Skeletal muscle tissue (tissue), 4 donors: Measurements from ENCODE around the gene SCN1B. TPM values are rescaled to one million over a fixed set of nuclear protein-coding genes. Genes with fewer than 3 reads are reported as not detected.

Source experiments
- H3K27ac ChIP-seq: one replicate; pipeline ENCODE4 v1.7.0; 2013; ENCODE audit warnings: mild to moderate bottlenecking, low read depth, low read length, inconsistent platforms
- H3K27me3 ChIP-seq, 3 donors: one replicate each; pipeline ENCODE4 v1.7.0; 2013; ENCODE audit warnings: low read length in 3 of 3; ENCODE audit not compliant: control insufficient read depth in 3 of 3, insufficient read depth in 3 of 3
- H3K36me3 ChIP-seq, 3 donors: one replicate each; pipeline ENCODE4 v1.7.0; 2013; ENCODE audit warnings: low read length in 3 of 3; ENCODE audit not compliant: control insufficient read depth in 3 of 3, insufficient read depth in 3 of 3
- H3K4me1 ChIP-seq, 3 donors: one replicate each; pipeline ENCODE4 v1.7.0; 2013; ENCODE audit warnings: low read length in 3 of 3, mild to moderate bottlenecking in 3 of 3; ENCODE audit not compliant: control insufficient read depth in 3 of 3, insufficient read depth in 3 of 3
- H3K4me3 ChIP-seq, 3 donors: one replicate each; pipeline ENCODE4 v1.7.0; 2013; ENCODE audit warnings: low read length in 3 of 3
- H3K9ac ChIP-seq, 3 donors: one replicate each; pipeline ENCODE4 v1.7.0; 2013; ENCODE audit warnings: low read length in 3 of 3, mild to moderate bottlenecking in 3 of 3, moderate library complexity in 2 of 3, low read depth in 1 of 3
- H3K9me3 ChIP-seq, 3 donors: one replicate each; pipeline ENCODE4 v1.7.0; 2013; ENCODE audit warnings: low read length in 3 of 3; ENCODE audit not compliant: control insufficient read depth in 3 of 3
- total RNA-seq: library from RNA; depleted of rRNA; stranded (reverse); fragments of >200 nt; gene quantifications from one replicate; pipeline ENCODE4 v1.2.3, GENCODE V29; 2014
- donor health status: Osteomylitis.

The SCN1B gene
- 1.6 TPM for total RNA-seq

- Histone ChIP-seq H3K36me3 (peaks cover 23 to 33% (median 33%) of the 10 kb centered on the region in 3 donors), H3K9me3 (no peaks in the 10 kb centered on the region), H3K4me3 (peak within 1 kb of the TSS; percentile 66 to 78 (median 68)), H3K4me1 (peaks cover 50 to 62% (median 53%) of the 10 kb centered on the region in 3 donors), H3K27me3 (no peaks in the 10 kb centered on the region), H3K27ac (peak within 1 kb of the TSS; percentile 80), H3K9ac (peak within 1 kb of the TSS; percentile 43 to 81 (median 71))
Observed at GRCh38 chr19:35030257-35031071, at the start of gene SCN1B. Gene SCN1B (plus strand): TSS chr19:35030470. CDS start chr19:35030821, 351 bp downstream.

GRCh38 chr19:34982275-34982674 is 48.0 kb upstream of the SCN1B start:
- Histone ChIP-seq H3K27me3 (no peaks in the 10 kb centered on the region), H3K4me3 (no peak overlapping the region), H3K4me1 (peaks cover 7 to 9% (median 8%) of the 10 kb centered on the region in 3 donors), H3K9ac (no peak overlapping the region), H3K36me3 (no peaks in the 10 kb centered on the region), H3K27ac (no peak overlapping the region), H3K9me3 (no peaks in the 10 kb centered on the region)

- H3K9ac ChIP-seq = no peak overlapping the region
- H3K4me3 ChIP-seq = no peak overlapping the region
- peaks cover 7 to 9% (median 8%) of the 10 kb centered on the region in 3 donors for H3K4me1 ChIP-seq
- no peak overlapping the region for H3K27ac ChIP-seq
- no peaks in the 10 kb centered on the region for H3K27me3 ChIP-seq
- no peaks in the 10 kb centered on the region for H3K36me3 ChIP-seq
- no peaks in the 10 kb centered on the region for H3K9me3 ChIP-seq
Observed at GRCh38 chr19:34983786-34984185, 46.5 kb upstream of the SCN1B start.

DNA sequence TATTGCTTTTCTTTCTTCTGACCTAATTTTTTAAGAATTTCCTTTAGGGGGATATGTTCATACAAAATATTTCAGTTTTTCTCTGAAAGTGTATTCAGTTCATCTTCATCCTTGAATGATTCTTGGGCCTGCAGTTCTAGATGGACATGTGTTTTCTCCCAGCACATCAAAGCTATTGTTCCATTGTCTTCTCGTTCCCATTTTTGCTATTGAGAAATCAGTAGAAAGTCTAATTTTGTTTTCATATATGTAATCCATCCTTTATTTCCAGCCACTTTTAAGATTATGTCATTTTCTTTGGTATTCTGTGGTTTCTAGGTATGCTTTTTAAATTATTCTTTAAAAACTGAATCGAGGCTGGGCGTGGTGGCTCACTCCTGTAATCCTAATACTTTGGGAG is 46.0 kb upstream of the SCN1B start:
- no peaks in the 10 kb centered on the region for H3K27me3 ChIP-seq
- H3K36me3 ChIP-seq = no peaks in the 10 kb centered on the region
- no peak overlapping the region for H3K4me3 ChIP-seq
- H3K27ac ChIP-seq = no peak overlapping the region
- H3K4me1 ChIP-seq = peaks cover 7 to 9% (median 8%) of the 10 kb centered on the region in 3 donors
- no peak overlapping the region for H3K9ac ChIP-seq
- H3K9me3 ChIP-seq = no peaks in the 10 kb centered on the region

GRCh38 chr19:34985249-34986022 is 44.8 kb upstream of the SCN1B start:
- H3K27me3 ChIP-seq = no peaks in the 10 kb centered on the region
- peak overlapping the region in 1 of 3 donors; percentile 24 for H3K4me3 ChIP-seq
- H3K36me3 ChIP-seq = no peaks in the 10 kb centered on the region
- H3K9me3 ChIP-seq = no peaks in the 10 kb centered on the region
- peaks cover 7 to 9% (median 8%) of the 10 kb centered on the region in 3 donors for H3K4me1 ChIP-seq
- peak overlapping the region in 2 of 3 donors; percentile 2 to 47 for H3K9ac ChIP-seq
- H3K27ac ChIP-seq = peak overlapping the region; percentile 50

DNA sequence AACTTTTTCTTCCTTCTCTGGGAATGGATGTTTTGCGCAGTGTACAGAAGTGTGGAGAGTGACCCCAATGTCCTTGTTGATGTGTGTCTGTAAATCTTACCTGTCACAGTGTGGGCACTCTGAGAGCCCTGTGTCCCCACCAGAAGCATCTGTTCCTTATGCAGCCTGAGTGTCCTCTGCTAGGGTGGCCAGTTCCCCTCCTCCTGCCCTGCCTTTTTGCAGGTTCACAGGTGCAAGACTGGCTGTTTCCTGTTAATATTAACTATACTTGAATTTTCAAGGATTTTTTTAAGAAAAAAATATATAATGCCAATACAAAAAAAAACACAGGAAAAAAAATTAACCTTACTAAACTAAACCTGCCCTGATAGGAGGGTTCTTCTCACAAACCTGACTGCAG is 42.2 kb upstream of the SCN1B start:
- H3K27ac ChIP-seq = no peak overlapping the region
- H3K4me1 ChIP-seq = peaks cover 7 to 9% (median 8%) of the 10 kb centered on the region in 3 donors
- no peaks in the 10 kb centered on the region for H3K9me3 ChIP-seq
- no peaks in the 10 kb centered on the region for H3K27me3 ChIP-seq
- no peak overlapping the region for H3K4me3 ChIP-seq
- no peak overlapping the region for H3K9ac ChIP-seq
- H3K36me3 ChIP-seq = no peaks in the 10 kb centered on the region

DNA sequence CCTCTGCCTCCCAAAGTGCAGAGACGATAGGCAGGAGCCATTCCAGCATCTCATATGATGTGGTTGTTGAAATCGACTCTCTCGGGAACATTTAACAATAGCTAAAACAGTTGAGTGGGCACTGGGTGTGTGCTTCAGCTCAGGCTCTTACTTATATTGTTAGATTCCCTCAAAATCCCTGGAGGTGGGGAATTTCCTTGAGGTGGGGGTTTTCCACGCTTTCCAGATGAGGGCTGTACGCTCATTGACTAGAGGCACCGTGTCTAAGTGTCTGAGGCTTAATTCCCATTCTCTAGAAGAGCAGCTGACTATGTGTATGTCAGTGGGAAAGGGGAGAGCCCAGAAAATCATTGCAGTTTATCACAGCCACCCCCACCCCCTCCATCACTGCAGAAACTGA is 41.0 kb upstream of the SCN1B start:
- H3K27me3 ChIP-seq = no peaks in the 10 kb centered on the region
- H3K27ac ChIP-seq = no peak overlapping the region

GRCh38 chr19:34990578-34991192 is 39.6 kb upstream of the SCN1B start:
- H3K9me3 ChIP-seq = no peaks in the 10 kb centered on the region
- H3K4me3 ChIP-seq = no peak overlapping the region
- no peak overlapping the region for H3K27ac ChIP-seq
- peaks cover 11 to 20% (median 19%) of the 10 kb centered on the region in 3 donors for H3K4me1 ChIP-seq
- no peak overlapping the region for H3K9ac ChIP-seq
- no peaks in the 10 kb centered on the region for H3K36me3 ChIP-seq
- H3K27me3 ChIP-seq = no peaks in the 10 kb centered on the region

More for the DNA sequence above, 41.0 kb upstream of the SCN1B start:
- Histone ChIP-seq H3K9ac (no peak overlapping the region), H3K4me1 (peaks cover 12 to 14% (median 13%) of the 10 kb centered on the region in 3 donors), H3K36me3 (no peaks in the 10 kb centered on the region), H3K4me3 (no peak overlapping the region), H3K9me3 (no peaks in the 10 kb centered on the region)

DNA sequence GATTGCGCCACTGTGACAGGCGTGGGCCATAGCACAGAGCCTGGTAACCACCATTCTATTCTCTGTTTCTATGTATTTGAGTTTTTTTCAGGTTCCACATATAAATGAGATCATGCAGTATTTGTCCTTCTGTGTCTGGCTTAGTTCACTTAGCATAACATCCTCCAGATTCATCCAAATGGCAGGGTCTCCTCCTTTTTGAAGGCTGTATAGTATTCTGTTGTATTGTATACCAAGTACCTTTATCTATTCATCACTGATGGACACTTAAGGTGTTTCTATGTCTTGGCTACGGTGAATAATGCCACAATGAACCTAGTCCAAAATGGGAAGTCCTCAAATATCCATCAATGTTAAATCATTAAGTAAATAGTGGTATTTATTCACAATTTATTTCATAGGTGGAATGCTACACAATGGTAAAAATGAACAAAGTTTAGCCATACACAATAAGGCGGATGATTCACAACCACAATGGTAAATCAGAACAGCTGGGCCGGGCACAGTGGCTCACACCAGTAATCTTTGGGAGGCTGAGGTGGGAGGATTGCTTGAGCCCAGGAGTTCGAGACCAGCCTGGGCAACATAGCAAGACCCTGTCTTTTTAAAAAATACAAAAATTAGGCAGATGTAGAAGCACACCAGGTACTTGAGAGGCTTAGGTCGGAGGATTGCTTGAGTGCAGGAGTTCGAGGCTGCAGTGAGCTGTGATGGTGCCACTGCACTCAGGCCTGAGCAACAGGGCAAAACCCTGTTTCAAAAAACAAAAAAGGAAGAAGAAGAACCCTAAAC is 38.5 kb upstream of the SCN1B start:
- Histone ChIP-seq H3K4me1 (peaks cover 9 to 27% (median 22%) of the 10 kb centered on the region in 3 donors), H3K4me3 (no peak overlapping the region), H3K36me3 (peaks cover 0 to 6% (median 5%) of the 10 kb centered on the region in 3 donors), H3K27me3 (no peaks in the 10 kb centered on the region), H3K27ac (no peak overlapping the region), H3K9me3 (no peaks in the 10 kb centered on the region), H3K9ac (no peak overlapping the region)
